Activated CD4-positive, alpha-beta T cell treated with anti-CD3 and anti-CD28 coated beads, Interleukin-2, Interleukin-6, amounts not matched to agents 100 ng/mL and 50 ng/mL, durations not matched to agents 16 hours and 8 hours (primary cell): Measurements from ENCODE around the gene MDN1.
"Not testable (repeated sequence)": the region's sequence is repeated elsewhere in the genome, so short reads cannot be mapped to it uniquely, and the experiment has no call there.

Experiments used
- DNase-seq: peaks from one replicate; pipeline ENCODE4 v3.0.0-alpha.2; 2020

The MDN1 gene

DNA sequence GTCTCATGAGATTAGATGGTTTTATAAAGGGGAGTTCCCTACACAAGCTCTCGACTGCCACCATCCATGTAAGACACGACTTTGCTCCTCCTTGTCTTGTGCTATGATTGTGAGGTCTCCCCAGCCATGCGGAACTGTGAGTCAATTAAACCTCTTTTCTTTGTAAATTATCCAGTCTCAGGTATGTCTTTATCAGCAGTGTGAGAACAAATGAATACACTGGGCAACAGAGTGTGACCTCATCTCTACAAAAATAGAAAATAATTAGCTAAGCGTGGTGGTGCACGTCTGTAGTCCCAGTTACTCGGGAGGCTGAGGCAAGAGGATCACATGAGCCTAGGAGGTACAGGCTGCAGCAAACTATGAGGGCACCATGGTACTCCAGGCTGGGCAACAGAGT lies 51.3 kb downstream of the MDN1 start:
- DNase-seq: no peak

DNA sequence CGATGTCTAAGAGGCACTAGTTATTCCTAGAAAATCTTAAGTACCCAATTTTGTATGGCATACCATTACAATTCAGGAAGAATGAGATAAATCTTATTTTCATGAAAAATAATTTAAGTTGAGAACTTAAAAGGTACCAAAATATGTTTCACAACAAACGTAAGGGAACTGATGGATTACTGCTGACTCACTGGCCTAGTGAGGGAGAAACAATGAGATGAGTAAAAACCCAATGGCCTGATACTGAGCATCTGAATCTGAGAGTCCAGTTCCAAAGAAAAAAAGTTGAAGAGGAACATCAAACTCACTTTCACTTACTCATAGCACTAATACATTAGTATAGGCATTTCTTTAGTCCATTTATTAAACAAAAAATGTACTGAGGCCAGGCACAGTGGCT lies 56.0 kb downstream of the MDN1 start:
- no peak for DNase-seq

DNA sequence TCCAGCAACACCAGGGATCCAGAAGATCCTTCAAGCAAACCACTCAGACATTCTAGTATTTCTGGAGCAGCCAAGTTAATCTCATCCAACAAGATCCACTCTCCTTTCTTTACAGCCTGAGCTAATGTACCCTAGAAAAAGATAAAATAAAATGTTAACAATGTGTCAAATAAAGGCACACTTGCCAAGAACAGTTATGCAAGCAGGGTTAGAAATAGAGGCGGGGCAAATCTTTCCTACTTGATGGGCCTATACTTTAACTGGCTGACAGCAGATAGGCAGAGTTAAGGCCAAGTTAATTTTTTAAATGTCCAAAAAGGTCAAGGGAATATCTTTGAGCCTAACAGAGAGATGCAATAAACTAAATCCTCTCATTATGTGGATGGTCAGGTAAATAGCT lies 60.8 kb downstream of the MDN1 start:
- DNase-seq: no peak

DNA sequence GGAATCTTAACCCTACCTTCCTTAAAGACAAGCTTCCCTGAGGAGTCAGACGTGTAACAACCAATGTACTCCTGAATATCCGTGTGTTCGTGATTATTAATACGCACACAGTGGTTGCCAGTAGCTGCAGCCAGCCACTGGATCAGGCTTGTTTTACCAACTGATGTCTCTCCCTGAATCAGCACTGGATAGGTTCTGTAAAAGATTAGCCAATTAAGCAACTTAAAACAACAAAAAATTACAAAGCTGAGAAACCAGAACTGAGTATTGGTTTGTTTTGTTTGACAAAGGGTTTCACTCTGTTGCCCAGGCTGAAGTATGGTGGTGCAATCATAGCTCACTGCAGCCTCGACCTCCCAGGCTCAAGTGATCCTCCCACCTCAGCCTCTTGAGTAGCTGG lies 69.3 kb downstream of the MDN1 start:
- DNase-seq: no peak

DNA sequence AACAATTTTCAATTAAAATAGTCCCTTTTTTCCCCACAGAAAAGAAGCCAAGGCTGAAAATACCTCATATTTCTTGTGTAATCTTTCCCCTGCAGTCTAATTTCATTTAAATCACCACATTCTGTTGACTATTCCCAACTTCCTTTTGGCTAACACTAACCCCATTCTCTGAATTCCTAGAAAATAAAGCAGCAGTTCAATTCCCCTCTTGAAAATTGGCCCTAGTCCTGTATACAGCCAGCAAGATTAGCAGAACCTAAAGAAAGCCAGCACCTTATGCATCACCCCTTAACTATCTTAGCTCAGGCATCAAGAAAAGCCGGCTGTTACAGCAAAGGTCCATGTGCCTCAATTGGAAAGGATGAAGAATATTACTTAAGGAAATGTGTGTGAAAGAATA lies 69.7 kb downstream of the MDN1 start:
- no peak for DNase-seq

DNA sequence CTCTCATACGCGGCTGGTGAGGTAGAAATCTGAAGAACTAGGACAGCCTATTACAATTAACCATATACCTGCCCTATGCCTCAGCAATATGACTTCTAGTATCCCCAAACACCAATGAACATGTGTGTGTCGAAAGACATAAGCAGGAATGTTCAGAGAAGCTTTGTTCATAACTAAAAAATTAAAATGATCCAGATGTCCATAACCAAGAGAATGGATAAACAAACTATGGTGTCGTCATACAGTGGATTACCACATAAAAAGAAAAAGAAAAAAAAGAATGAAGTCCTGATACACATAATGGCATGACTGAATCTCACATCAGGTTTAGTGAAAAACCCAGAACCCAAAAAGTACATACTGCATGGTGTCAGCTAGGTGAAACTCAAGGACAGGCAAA lies 73.9 kb downstream of the MDN1 start:
- DNase-seq: no peak

DNA sequence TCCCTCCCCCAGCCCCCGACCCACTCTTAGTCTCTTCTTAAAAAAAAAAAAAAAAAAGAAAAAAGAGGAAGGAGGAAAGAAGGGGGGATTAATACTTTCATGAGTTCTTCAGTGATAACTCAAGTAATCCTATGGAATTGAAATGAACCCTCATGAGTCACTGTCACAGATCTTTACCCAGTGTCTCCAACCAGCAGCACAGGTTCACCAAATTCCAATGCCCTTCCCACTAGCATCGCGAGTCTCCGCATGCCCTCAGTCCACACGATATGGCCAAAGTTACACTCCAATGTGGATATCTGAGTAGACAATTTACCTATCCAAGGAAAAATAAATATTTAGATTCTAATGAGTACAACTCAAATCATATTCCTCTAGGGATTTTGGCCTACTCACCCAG lies 74.5 kb downstream of the MDN1 start:
- no peak for DNase-seq

DNA sequence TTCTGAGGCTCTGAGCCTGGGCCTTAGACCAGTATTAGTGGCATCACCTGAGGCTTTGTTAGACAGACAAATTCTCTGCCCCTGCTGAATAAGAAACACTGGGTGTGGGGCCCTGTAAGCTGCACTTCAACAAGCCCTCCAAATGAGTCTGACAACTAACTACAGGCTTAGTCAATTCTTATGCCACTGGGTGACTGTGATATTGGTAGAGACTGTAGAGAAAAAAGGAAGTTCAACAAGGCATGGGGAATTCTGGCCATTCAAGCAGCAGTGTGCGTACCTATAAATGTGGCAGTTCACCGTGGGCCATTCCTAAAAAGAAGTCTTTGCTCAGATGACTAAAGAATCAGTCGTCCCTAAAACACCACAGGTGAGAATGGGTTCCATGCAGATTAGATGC lies 82.7 kb downstream of the MDN1 start:
- no peak for DNase-seq

DNA sequence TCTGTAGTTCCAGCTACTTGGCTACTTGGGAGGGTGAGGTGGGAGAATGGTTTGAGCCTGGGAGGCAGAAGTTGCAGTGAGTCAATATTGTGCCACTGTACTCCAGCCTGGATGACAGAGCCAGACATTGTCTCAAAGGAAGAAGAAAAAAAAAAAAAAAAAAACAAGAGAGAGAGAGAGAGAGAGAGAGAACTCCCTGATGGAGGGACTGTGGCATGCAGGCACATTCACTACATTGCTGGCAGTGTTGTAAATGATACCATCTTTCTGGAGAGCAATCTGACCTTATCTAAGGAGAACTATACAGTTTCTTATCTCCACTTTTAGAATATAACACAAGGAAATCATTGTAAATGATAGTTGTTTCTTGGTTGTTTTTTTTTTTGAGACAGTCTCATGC lies 85.1 kb downstream of the MDN1 start:
- no peak for DNase-seq

DNA sequence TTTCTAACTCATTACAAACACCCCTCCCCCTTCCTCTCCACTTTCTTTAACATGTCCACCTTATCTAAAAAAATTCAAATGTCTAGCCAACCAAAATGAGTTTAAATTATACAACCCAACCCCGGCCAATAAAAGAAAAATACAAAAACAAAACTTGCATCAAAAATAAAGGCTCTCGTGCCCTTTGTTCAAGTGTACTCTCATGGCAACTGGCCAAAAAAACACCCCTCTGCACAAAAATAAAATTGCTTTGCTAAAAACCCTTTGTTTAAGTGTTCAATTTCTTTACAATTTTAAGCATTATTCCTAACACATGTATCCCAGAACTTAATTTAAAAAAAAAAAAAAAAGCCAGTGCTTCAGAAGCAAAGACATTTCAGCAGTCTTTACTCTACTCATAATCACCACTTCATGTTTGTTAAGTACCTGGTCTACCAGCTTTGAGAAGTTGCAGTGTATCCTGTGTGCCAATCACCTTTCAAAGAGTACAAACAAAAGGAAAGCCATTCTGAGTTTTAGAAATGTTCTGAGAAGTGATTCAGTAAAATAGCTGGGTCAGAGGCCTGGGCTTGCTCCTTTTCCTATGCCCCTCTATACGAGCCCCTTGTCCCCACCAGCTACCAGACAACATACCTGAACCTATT lies 87.5 kb downstream of the MDN1 start:
- DNase-seq: no peak

DNA sequence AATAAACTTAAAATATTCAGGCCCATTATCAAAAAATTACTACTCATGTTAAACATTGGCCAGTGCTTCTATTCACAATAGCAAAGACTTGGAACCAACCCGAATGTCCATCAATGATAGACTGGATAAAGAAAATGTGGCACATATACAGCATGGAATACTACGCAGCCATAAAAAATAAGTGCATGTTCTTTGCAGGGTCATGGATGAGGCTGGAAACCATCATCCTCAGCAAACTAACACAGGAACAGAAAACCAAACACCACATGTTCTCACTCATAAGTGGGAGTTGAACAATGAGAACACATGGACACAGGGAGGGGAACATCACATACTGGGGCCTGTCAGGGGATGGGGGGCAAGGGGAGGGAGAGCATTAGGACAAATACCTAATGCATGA lies 88.3 kb downstream of the MDN1 start:
- DNase-seq: not testable (repeated sequence)

DNA sequence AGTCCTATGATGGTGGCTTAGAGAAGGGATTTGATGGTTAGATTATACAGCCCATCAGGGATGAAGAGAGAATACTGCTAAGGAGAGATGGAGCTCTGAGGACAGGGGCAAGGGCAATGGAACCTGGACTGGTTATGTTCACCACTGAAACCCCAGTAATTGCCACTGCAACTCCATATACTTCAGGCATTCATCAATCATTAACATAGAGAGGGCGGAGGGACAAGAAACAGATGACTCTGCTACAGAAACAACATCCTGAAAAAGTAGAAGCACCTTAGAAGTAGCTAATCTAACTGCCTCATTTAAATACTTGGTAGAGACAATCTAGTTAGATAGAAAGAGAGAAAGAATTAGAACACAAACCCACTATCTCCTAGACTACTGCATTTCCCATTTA lies 89.8 kb downstream of the MDN1 start:
- no peak for DNase-seq

DNA sequence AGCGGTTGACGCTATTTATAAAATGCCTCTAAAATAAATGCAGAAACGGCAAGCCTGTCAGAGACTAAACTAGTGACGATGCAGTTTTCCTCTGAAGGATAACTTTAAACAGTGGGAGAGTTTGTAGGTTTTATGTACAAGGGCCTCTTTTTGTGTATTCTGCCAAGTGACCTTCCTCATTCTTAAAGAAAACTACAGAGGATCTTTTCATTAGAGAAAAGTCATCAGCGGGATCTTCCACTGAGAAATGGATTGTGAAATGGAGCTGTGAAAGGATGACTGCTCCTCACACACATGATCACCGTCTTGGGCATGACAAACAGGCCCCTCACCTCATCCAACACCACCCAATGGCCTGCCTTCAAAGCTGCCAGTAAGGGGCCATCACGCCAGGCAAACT lies 92.1 kb downstream of the MDN1 start:
- no peak for DNase-seq

DNA sequence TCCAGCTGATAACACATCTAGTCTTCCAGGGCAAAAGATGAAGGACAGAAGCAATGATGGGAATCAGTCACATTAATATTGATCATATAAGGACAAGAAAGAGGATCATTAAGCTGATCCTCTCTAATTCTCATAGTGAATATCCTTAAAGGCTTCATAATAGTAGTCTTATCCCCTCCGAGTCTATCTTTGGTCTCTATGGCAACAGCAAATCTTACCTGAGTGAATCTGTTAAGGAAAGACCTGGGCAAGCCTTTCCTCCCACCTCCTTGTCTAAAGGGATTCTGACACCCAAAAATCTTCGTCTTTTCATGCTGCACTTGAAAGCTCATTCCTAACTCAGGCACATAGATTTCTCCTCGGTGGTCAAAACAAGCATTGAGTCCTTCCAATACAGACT lies 94.6 kb downstream of the MDN1 start:
- DNase-seq: no peak

DNA sequence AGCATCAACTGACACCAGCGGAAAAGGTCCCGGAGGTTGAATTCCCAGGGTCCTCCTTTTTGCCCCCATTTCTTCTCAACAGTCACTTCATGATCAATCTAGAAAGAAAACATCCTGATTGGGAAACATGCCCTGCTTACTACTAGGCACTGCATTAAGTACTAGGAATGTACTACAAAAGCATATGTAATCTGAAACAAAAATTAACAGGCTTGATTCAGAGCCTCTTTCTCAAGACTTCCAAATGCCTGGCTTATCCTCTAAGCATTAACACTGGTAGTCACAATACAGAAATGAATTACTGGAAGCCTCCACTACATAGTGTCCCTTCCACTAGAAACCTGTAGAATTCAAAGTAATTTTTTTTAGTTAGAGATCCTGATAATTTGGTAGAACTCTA lies 96.5 kb downstream of the MDN1 start:
- DNase-seq: no peak

DNA sequence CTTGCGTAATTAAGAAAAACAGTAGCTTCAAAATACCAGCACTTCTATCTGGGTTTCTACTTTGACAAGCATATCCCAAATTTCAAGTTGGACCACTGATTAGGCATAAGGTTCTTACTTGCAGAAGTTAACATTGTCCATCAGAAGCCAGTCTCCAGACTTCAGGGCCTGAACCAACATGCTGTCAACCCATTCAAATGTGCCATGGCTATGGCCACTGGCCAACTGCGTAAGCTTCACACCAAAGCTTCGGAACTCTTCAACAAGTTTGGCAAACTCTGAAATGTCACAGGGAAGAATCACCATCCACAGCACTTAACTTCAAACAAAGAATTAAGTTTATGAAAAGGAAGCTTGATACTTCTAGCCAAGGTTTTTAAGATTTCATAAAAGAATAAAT lies 103.1 kb downstream of the MDN1 start:
- DNase-seq: no peak

DNA sequence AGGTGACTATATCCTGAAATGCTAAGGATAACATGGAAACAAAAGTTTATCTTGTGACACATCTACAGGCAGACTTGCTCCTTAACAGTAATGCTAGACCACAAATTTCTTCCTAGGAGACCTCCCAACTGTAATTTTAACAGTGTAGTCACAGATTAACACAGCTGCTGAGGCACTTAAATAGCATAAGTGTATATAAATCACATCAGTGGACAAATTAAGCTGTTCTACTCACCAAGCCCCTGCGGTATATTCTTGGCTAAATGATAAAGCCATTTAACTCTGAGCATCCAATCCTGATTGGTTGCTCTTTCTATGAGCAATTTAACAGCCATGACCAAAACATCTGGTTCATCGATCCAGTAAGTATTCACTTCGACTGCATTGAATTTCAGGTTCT lies 107.8 kb downstream of the MDN1 start:
- no peak for DNase-seq

DNA sequence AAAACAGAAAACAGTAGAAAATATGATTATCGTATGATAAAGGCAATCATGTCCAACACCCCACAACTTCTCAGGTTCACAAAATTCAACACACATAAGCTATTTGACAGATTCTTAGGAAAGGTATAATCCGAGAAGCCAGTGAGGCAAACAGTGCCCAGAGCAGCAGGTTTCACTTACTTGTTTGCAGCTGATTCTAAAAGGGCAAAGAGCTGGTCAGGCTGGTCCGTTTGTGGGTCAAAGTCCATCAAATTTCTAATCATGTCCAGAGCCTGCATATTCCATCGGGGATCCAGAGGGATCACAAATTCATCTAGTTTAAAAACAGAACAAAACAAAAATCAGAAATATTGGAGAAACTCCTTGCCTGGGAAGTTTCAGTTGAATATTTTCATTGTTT lies 111.3 kb downstream of the MDN1 start:
- no peak for DNase-seq

DNA sequence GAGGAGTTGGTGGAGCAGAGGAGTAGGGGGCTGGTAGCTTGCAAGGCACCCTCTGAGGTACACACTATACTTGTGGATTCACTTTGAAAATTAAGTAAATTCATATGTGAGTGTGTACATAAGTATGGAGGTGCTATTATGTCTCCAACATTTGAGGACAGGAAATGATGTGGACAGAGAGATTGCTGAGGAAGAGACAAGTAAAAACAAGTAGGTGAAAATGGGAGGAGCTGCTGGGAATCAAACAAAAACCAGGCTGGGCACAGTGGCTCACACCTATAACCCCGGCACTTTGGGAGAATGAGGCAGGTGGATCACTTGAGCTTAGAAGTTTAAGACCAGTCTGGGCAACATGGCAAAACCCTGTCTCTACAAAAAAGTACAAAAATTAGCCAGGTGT lies 111.8 kb downstream of the MDN1 start:
- DNase-seq: no peak

DNA sequence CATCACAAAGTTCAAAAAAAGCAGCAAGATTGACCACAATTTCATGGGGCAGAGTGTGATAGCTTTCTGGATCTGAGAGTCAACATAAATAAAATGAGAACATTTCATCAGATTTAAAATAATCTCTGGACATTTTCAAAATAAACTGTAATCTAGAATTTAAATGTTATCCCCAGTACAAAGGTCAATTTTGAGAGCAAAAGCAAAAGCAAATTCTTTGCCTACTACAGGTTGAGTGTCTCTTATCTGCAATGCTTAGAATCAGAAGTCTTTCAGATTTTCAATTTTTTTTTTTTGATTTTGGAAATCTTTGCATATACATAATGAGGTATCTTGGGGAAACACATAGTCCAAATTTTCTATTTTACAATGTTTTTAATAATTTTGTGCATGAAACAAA lies 113.5 kb downstream of the MDN1 start:
- no peak for DNase-seq

DNA sequence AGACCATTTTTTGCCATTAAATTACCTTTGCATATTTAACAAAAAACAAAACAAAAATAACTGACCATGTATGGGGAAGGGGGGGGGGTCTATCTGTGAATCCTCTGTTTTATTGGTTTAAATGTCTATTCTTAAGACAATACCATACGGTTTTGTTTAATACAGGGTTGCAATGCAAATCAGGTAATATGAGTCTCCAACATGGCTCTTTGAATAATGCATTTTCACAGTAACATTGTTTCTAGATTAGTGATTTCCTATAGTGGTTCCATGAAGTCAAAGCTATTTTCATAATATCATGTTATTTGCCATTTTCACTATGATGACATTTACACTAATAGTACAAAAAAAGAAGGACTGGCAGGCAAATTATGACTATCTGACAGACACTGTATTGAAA lies 116.3 kb downstream of the MDN1 start:
- DNase-seq: no peak

DNA sequence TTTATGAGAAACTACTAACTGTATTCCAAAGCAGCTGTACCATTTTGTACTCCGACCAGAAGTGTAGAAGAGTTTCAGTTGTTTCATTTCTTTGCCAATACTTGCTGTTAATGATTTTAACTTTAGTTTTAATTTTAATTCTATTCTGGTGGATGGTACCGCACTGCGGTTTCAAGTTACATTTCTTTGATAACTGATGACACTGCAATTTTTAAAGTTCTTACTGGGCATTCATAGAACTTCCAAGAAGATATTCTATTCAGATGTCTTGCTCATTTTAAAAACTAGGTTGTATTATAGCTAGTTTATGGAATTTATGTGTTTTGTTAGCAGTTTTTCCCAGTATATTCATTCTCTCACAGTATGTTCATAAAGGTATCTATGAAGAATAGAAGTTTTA lies 117.2 kb downstream of the MDN1 start:
- DNase-seq: no peak

DNA sequence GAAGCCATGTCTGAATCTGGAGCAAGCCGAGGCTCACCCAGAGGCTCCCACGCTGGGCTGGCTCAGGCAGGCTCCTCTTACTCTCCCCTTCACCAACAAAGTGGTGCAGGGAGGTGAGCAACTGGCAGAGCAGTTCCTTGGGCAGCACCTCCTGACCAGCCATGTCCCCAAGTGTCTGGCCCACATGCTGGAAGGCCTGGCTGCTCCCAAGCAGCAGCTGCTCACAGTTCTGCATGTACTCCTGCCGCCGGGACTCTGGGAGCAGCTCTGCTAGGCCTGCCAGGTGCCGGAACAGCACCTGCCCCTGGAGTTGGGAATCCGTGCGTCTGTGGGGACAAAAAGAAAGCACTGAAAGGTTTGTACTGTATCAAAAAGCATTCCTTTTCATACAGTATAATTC lies 123.9 kb downstream of the MDN1 start:
- no peak for DNase-seq

DNA sequence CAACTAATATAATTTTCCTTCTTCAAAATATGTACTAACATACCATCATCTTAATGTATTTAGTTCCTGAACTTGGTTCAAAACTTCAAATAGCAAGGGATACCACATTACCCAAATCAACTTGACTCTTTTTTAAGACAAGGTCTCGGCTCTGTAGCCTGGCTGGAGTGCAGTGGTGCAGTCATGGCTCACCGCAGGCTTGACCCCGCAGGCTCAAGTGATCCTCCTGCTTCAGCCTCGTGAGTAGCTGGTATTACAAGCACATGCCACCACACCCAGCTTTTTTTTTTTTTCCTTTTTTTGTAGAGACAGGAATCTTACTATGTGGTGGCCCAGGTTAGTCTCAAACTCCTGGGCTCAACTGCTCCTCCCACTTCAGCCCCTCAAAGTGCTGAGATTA lies 125.2 kb downstream of the MDN1 start:
- DNase-seq: no peak

DNA sequence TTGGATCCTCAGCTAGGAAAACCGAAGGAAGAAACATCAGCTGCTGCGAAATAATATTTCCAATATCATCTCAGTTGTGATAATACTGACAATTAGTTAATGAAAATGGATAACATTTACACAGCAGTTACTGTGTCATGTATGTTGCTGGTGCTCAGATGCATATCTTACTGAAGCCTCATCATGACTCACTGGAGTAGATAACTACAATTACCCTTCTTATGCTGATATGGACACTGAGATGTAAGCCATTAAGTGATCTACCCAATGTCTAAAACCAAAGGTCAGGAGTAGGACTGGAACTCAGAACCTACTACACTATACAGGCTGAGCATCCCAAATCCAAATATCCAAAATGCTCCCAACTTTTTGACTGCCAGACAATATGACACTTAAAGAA lies 126.4 kb downstream of the MDN1 start:
- no peak for DNase-seq

DNA sequence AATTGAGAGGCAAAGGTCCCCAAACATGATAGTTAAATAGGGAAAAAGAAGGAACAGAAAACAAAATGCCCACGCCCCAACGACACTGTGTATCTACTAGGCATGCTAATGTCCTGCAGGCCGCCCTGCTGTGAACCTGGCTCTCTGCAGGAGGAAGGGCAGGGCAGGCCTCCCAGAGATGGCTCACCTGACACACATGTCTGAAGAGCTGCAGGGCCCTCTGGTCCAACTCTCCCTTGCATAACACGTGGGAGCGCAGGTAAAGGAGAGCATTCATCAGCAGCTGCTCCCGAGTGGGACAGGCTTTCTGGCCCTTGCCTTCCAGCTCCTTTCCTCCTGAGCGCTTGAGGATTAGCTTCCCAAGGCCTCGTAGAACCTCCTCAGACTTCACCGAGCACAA lies 127.3 kb downstream of the MDN1 start:
- DNase-seq: no peak
